SW 1271 (cell line): ENCODE data around the gene ZNF320.
A peak's percentile ranks its signal among the peaks of the same experiment; 100 is the strongest.
"Not testable (repeated sequence)": the region's sequence is repeated elsewhere in the genome, so short reads cannot be mapped to it uniquely, and the experiment has no call there.

Experiments used
- DNase-seq, 2 experiments: peaks; one replicate each; lab custom pipeline; 2025; lab: John Stamatoyannopoulos, UW

Gene ZNF320

DNA sequence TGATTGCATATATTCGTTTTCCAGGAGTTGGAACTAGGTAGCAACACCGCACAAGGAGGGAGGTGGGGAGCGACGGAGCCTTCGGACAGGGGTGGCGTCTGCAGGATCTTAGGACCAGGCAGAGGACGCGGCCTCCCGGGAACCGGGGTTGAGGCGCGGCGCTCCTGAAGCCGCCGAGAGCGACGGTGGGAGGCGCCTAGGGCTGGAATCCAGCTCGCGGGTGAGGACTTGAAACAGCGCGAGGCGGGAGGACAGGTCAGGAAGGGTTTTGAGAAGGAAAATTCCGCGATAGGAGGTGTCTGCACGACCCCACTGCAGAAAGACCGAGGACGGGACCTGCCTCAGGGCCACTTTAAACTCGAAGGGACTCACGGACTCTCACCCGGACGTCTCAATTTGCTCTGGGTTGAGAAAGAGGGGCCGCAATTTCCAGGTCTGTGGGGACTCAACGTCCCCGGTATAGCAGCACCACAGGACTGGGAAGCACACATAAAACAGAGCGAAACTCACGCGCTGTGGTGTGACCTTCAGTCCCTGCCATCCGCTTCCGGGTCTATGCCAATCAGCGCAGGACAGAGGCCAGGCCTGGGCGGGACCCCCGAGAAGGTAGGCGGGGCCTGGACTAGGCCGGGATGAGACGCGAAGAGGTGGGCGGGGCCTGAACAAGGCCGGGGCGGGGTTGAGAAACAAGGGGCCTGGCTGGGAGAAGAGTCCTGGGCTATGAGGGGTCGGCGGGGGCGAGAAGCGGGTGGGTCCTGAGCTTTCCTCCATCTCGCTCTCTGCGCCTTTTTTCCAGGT, at the start of gene ZNF320:
Gene ZNF320, minus strand, starts transcription at position 498 of the 798 bp plus-strand sequence. CDS start 7,380 bp downstream, outside the sequence.
- DNase-seq: peak; percentile 59 to 75

DNA sequence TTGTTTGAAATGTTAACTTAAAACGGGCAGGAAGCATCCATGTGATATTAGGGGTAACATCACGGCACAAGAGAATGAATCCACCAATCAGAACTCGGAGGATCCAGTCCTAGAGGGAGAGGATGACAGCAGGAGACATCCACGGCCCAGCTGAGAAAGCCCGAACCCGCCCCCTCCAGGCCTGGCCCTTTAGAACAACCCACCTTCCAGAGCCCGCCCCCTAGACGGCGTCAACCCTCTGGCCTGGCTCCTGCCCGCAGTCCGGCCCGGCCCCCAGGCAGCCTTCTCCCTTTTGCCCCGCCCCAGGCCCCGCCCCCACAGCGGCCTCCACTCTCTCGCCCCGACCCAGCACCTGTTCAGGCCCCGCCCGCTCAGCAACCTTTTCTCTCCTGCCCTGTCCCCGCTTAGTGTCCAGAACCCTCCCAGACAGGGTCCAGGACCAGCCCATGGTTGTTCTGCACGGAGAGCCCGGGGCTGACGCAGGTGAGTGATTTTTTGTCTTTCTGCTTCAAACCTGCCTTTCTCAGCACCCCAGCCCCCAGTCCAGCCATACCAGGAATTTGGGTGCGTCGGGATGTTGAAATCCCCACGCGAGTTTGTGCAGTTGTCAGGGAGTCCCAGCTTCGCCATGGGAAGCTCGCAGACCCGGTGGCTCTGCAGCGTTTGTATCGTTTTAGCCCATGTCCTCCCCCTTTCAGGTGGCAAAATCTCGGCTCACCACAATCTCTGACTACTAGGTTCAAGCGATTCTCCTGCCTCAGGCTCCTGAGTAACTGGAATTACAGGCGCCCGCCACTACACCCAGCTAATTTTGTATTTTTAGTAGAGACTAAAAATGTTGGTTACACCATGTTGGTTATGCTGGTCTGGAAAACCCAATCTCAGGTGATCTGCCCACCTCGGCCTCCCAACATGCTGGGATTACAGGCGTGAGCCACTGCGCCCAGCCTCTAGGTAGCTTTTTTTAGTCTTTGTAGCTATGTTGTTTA, 49.2 kb upstream of the ZNF320 start:
- no peak for DNase-seq

DNA sequence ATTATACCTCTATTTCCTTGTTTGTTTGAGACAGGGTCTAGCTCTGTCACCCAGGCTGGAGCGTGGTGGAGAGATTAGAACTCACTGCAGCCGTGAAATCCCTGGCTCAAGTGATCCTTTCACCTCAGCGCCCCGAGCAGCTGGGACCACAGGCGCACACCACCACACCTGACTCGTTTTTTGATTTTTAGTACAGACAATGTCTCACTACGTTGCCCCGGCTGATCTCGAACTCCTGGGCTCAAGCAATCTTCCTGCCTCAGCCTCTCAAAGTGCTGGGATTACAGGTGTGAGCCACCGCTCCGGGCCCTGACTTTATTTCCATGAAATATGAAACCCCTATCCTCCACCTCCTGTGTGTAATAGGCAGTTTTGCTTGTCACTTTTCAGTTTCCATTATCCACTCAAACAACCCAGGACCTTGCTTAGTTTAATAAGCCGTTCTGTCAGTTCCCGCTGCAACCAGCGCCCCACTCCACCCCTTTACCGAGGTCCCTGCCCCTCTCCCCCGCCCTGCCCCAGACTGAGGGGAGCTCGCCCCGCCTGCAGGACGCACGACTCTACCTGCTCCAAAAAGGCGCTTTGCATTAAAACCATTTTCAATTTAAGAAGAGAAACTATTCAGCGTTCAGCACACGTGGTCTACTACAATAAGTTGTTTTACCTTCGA, 48.4 kb upstream of the ZNF320 start:
- DNase-seq: no peak

DNA sequence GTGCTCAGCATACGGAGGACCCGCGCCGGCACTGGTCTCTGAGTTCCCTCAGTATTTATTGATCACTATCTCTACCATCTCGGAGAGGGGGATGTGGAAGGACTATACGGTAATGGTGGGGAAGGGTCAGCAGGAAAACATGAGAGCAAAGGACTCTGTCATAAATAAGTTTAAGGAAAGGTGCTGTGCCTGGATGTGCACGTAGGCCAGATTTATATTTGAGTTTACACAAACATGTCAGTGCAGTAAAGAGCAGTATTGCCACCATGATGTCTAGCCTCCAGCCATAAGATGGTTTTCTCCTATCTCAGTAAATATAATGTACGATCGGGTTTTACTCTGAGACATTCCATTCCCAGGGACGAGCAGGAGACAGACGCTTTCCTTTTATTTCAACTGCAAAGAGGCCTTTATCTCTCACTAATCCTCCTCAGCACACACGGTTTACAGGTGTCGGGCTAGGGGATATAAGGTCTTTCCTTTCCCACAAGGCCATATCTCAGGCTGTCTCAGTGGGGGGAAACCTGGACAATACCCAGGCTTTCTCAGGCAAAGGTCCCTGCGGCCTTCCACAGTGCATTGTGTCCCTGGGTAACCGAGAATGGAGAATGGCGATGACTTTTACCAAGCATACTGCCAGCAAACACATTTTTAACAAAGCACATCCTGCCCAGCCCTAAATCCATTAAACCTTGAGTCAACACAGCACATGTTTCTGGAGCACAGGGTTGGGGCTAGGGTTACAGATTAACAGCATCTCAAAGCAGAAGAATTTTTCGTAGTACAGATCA, 47.5 kb upstream of the ZNF320 start:
- DNase-seq: not testable (repeated sequence)

DNA sequence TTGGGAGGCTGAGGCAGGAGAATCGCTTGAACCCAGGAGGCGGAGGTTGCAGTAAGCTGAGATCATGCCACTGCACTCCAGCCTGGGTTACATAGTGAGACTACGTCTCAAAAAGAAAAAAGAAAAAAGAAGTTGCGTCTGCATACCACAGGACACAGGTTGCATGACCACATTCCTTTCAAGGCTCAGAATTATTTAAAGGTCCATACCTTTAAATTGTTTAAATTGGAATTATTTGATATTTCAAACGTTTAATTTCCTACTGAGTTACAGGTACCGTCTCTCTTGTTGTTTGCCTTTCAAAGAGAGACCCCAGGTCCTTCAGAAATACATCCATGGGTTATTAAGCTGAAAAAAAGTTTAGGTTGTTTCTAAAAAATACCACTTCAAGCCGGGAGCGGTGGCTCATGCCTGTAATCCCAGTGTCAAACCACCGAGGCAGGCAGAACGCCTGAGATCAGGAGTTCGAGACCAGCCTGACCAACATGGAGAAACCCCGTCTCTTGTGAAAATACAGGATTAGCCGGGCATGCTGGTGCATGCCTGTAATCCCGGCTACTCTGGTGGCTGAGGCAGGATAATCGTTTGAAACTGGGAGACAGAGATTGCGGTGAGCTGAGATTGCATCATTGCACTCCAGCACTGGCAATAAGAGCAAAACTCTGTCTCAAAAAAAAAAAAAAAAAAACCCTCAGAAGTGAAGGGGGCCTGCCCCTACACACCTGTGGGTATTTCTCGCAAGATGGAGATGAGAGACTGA, 46.6 kb upstream of the ZNF320 start:
- DNase-seq: no peak

DNA sequence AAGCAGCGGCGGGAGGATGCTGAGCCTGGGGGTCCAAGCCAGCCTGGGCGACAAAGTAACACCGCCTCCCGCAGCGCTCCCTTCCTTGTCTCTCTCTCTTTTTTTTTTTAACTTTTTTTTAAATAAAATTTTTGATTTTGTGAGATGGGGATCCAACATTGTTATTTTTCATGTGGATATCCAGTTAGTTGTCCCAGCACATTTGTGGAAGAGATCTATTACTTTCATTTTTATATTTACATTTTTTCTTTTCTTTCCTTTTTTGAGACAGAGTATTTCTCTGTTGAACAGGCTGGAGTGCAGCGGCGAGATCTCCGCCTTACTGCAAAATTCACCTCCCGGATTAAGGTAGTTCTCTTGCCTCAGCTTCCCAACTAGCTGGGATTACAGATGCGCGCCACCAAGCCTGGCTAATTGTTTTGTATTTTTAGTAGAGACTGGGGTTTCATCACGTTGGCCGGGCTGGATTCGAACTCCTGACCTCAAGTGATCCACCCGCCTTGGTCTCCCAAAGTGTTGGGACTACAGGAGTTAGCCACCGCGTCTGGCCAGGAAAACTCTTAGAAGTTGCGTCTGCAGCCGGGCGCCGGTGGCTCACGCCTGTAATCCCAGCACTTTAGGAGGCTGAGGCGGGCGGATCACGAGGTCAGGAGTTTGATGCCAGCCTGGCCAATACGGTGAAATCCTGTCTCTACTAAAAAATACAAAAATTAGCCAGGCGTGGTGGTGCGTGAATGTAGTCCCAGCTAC, 45.9 kb upstream of the ZNF320 start:
- DNase-seq: no peak

DNA sequence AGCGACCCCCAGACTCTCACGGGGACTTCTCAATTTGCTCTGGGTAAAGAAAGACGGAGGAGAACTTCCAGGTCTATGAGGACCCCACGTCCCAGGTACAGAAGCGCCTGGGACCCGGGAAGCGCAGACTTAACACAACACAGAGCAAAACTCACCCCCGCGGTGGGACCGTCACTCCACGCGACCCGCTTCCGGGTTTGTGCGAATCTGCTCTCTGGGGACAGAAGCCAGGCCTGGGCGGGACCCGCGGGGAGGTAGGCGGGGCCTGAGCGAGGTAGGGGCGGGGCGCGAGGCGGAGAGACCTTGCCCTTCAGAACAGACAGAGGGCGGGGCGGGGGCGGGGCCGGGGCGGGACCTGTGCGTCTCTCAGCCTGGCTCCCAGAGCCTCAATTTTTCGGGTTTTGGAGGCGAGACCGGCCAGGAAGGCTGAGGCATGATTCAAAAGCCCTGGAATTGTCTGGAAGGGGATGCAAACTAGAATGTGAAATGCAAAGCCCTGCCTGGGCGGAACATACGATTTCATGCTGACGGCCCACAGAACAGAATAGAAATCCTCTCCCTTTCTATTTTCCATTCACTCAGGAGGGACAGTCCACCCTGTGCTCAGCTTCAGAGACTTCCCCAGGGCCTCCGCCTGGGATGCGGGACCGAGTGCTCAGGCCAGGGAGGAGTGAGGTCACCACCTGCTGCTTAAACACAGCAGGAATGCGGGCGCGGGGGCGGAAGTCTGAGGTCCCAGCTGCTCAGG, 45.1 kb upstream of the ZNF320 start:
- peak; percentile 59 to 63 for DNase-seq

DNA sequence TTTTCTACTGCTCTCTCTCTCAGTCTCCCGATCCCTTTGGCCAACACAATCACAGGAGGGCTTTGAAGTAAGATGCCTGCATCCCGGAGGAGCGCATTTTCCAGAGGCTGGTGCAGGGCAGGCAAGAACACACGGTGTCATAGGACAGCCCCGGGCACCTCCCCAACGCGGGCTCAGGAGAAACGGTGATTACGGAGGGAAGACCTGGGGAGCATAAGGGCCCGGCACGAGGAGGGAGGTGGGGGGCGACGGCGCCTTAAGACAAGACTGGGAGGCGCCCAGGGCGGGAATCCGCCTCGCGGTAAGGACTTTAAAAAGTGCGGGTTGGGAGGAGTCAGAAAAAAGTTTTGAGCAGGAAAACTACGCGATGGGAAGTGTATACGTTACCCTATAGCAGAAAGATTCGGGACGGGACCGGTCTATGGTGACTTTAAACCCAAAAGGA, 44.5 kb upstream of the ZNF320 start:
- peak in 1 of 2 experiments; percentile 12 for DNase-seq

DNA sequence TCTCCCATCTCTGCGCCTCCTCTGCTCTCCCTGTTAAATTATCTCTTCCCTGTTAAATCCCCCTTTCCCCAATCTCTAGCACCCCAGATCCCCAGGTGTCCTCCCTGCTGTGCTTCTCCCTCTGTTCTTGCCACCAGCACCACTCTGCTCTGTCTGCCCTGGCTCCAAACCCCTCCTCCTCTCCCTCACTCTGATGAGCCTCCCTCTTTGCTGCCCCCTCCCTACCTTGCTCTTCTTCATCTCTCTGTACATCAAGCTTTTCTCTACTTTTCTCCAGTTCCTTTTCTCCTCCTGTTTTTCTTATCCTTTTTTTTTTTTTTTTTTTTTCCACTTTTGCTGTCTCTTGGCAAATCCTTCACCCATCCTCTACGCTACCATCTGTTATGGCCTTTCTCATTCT, 44.1 kb upstream of the ZNF320 start:
- not testable (repeated sequence) for DNase-seq

DNA sequence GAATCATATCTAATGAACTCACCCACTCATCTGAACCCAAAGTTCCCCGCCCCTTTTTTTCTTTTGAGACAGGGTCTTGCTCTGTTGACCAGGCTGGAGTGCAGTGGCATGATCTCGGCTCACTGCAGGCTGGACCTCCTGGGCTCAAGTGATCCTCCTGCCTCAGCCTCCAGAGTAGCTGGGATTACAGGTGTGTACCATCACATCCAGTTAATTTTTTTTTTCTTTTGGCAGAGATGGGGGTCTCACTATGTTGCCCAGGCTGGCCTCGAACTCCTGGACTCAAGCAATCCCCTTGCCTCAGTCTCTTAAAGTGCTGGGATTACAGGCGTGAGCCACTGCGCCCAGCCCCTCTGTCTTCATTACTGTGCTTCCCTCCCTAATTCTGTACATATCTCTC, 43.5 kb upstream of the ZNF320 start:
- not testable (repeated sequence) for DNase-seq

DNA sequence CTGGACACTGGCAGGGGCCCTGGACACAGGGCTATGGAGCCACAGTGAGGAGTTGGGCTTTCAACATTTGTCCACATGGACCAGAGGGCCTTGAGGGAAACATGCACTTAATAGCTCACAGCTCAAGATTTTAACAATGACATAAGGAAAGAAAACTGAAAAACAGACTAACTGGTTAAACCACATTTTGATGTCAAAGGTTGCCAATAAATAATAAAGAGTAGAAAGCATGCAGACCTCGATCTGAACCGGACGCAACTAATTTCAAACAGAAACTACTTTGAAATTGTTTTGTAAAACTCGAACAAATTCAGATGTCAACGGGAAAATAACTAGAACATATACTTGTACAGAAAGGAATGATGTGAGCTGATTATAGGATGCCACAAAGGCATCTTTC, 41.3 kb upstream of the ZNF320 start:
- DNase-seq: no peak

DNA sequence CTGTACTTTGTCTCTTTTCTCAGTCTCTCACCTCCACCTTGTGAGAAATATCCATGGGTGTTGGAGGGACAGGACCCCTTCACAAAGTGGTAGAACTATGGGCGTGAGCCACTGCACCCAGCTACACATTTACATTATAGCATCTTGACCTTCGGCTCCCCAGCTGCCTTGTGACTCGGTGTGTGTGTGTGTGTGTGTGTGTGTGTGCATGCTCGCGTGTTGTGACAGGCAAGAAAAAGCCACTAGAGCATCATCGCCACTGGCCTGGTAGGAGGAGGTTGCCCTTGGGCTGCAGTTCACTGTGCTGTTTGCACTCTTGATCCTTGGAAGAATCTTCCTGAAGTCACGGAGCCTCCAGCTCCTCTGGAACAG, 39.5 kb upstream of the ZNF320 start:
- no peak for DNase-seq

DNA sequence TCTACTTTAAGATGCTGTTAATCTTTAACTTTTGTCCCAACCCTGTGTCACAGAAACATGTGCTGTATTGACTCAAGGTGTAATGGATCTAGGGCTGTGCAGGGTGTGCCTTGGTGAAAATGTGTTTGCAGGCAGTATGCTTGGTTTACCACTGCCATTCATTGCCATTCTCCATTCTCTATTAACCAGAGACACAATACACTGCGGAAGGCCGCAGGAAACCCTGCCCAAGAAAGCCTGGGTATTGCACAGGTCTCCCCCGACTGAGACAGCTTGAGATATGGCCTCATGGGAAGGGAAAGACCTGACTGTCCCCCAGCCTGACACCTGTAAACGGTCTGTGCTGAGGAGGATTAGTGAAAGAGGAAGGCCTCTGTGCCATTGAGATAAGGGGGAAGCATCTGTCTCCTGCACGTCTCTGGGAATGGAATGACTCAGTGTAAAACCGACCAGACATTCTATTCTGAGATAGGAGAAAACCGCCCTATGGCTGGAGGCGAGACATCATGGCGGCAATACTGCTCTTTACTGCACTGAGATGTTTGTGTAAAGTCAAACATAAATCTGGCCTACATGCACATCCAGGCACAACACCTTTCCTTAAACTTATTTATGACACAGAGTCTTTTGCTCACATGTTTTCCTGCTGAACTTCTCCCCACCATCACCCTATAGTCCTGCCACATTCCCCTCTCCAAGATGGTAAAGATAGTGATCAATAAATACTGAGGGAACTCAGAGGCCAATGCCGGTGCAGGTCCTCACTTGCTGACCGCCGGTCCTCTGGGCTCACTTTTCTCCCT, 38.9 kb upstream of the ZNF320 start:
- no peak for DNase-seq

DNA sequence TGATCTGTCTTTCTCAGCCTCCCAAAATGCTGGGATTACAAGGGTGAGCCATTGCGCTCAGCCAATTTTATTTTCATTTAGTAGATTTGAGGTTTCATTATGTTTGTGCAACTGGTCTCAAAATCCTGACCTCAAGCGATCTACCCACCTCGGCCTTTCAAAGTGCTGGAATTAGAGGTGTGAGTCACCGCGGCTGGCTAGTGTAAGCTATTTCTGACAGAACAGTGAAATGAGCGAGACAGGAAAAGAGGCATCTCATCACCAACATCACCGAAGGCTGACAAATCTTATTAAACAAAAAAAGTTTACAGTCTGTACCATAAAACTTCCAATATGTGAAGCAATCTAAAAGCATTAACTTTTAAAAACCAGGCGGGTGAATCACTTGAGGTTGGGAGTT, 38.0 kb upstream of the ZNF320 start:
- no peak for DNase-seq

DNA sequence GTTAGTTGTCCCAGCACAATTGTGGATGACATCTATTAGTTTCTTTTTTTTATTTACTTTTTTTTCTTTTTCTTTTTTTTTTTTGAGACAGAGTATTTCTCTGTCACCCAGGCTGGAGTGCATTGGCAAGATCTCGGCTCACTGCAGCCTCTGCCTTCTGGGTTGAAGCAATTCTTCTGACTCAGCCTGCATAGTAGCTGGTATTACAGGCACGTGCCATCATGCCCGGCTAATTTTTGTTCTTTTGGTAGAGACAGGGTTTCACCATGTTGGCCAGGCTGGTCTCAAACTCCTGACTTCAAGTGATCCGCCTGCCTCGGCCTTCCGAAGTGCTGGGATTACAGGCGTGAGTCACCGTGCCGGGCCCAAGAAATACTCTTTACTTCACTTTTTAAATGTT, 27.2 kb upstream of the ZNF320 start:
- DNase-seq: not testable (repeated sequence)

DNA sequence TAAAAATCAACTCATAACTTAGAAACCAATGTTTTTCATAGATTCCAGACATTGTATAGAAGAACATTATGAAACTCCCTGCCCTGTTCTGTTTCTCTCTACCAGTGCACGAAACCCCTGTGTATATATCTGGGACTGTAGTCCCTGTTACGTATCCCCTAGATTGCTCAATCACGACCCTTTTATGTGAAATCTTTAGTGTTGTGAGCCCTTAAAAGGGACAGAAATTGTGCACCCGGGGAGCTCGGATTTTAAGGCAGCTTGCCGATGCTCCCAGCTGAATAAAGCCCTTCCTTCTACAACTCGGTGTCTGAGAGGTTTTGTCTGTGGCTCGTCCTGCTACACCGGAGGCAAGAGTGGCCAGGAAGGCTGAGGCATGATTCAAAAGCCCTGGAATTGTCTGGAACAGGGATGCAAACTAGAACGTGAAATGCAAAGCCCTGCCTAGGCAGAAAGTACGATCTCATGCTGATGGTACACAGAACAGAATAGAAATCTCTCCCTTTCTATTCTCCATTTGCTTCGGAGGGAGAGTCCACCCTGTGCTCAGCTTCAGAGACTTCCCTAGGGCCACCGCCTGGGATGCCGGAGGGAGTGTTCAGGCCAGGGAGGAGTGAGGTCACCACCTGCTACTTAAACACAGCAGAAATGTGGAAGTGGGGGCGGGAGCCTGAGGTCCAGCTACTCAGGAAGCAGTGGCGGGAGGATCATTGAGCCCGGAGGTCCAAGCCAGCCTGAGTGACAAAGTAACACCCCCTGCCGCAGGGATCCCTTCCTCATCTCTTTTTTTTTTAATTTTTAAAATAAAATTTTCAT, 26.6 kb upstream of the ZNF320 start:
- DNase-seq: no peak
